HEK293 (cell line): Measurements from ENCODE around the gene WHRN.

Source experiments
- CTCF ChIA-PET: fragments of 350-600 bp; formaldehyde crosslinking; extraction: SDS; loops from one replicate; lab custom pipeline; 2021; ENCODE audit warnings: antibody characterized with exemption; lab: Yijun Ruan, JAX
- POLR2A ChIA-PET: fragments of 300-600 bp; formaldehyde crosslinking; extraction: SDS; loops from one replicate; lab custom pipeline; 2020; ENCODE audit warnings: antibody characterized with exemption, inconsistent platforms; lab: Yijun Ruan, JAX
- H3K27ac ChIP-seq: fragments of 200-500 bp; sonication (Bioruptor generic); 2 replicates; pipeline ENCODE4 v1.5.1; 2014; ENCODE audit warnings: low read depth, low read length, control low read depth, inconsistent platforms; ENCODE audit errors: extremely low read depth
- H3K36me3 ChIP-seq, 2 experiments: fragments of 200-500 bp in 1 of 2; sonication (Bioruptor generic) in 1 of 2; 1 replicate in 1 of 2; 2 replicates in 1 of 2; pipeline ENCODE4 v1.5.1; 2014 to 2017; ENCODE audit warnings: inconsistent platforms in 2 of 2, low read length in 2 of 2; ENCODE audit not compliant: control insufficient read depth in 2 of 2, insufficient read depth in 1 of 2
- H3K4me1 ChIP-seq: fragments of 200-500 bp; sonication (Bioruptor generic); 2 replicates; pipeline ENCODE4 v1.5.1; 2014; ENCODE audit warnings: mild to moderate bottlenecking, low read length, inconsistent platforms; ENCODE audit not compliant: control insufficient read depth, insufficient read depth
- H3K4me3 ChIP-seq: 2 replicates; pipeline ENCODE4 v1.5.1; 2011; ENCODE audit warnings: low read depth, mild to moderate bottlenecking, control low read depth, low read length, moderate library complexity
- H3K9me3 ChIP-seq: fragments of 200-500 bp; sonication (Bioruptor generic); 2 replicates; pipeline ENCODE4 v1.5.1; 2014; ENCODE audit warnings: low read depth, low read length, inconsistent platforms; ENCODE audit not compliant: control insufficient read depth, insufficient read depth
- GFI1B ChIP-seq: fragments of 450-650 bp; formaldehyde crosslinking; IDR thresholded peaks from 2 replicates; pipeline ENCODE4 v1.5.1; 2016; ENCODE audit warnings: missing biosample characterization, missing genetic modification characterization
- GLIS1 ChIP-seq: fragments of 450-650 bp; formaldehyde crosslinking; IDR thresholded peaks from 2 replicates; pipeline ENCODE4 v1.5.1; 2016; ENCODE audit warnings: missing biosample characterization, missing genetic modification characterization
- HOXC10 ChIP-seq: sonication (generic); formaldehyde crosslinking; IDR thresholded peaks from 2 replicates; pipeline ENCODE4 v1.8.1; 2023; ENCODE audit warnings: mild to moderate bottlenecking, missing genetic modification reagents
- HOXD13 ChIP-seq: sonication (generic); formaldehyde crosslinking; IDR thresholded peaks from 2 replicates; pipeline ENCODE4 v1.8.0; 2022; ENCODE audit warnings: missing genetic modification reagents, borderline replicate concordance
- KLF1 ChIP-seq: fragments of 450-650 bp; formaldehyde crosslinking; IDR thresholded peaks from 2 replicates; pipeline ENCODE4 v1.5.1; 2016; ENCODE audit warnings: missing biosample characterization, missing genetic modification characterization
- KLF8 ChIP-seq: fragments of 450-650 bp; formaldehyde crosslinking; IDR thresholded peaks from 2 replicates; pipeline ENCODE4 v1.5.1; 2016; ENCODE audit warnings: missing biosample characterization, missing genetic modification characterization
- MZF1 ChIP-seq: fragments of 450-650 bp; formaldehyde crosslinking; IDR thresholded peaks from 2 replicates; pipeline ENCODE4 v1.5.1; 2017; ENCODE audit warnings: missing biosample characterization, missing genetic modification characterization, borderline replicate concordance
- TCF7L2 ChIP-seq: IDR thresholded peaks from 2 replicates; pipeline ENCODE4 v1.6.1; 2011; ENCODE audit warnings: low read depth, mild to moderate bottlenecking, inconsistent platforms, low read length, moderate library complexity, borderline replicate concordance
- ZBTB1 ChIP-seq: fragments of 450-650 bp; formaldehyde crosslinking; IDR thresholded peaks from 2 replicates; pipeline ENCODE4 v1.5.1; 2016; ENCODE audit warnings: missing biosample characterization, missing genetic modification characterization
- ZBTB10 ChIP-seq: fragments of 450-650 bp; formaldehyde crosslinking; IDR thresholded peaks from 2 replicates; pipeline ENCODE4 v1.5.1; 2016; ENCODE audit warnings: missing biosample characterization, missing genetic modification characterization
- ZNF140 ChIP-seq: fragments of 450-650 bp; formaldehyde crosslinking; IDR thresholded peaks from 2 replicates; pipeline ENCODE4 v1.5.1; 2016; ENCODE audit warnings: missing biosample characterization, missing genetic modification characterization
- ZNF16 ChIP-seq: fragments of 450-650 bp; formaldehyde crosslinking; IDR thresholded peaks from 2 replicates; pipeline ENCODE4 v1.5.1; 2016; ENCODE audit warnings: low read depth, missing biosample characterization, missing genetic modification characterization
- ZNF175 ChIP-seq: fragments of 450-650 bp; formaldehyde crosslinking; IDR thresholded peaks from 2 replicates; pipeline ENCODE4 v1.5.1; 2016; ENCODE audit warnings: missing biosample characterization, missing genetic modification characterization
- ZNF221 ChIP-seq: fragments of 450-650 bp; formaldehyde crosslinking; IDR thresholded peaks from 2 replicates; pipeline ENCODE4 v1.5.1; 2017; ENCODE audit warnings: missing biosample characterization, missing genetic modification characterization, borderline replicate concordance
- ZNF23 ChIP-seq: fragments of 450-650 bp; formaldehyde crosslinking; IDR thresholded peaks from 2 replicates; pipeline ENCODE4 v1.5.1; 2016; ENCODE audit warnings: missing biosample characterization, missing genetic modification characterization, borderline replicate concordance
- ZNF449 ChIP-seq: fragments of 450-650 bp; formaldehyde crosslinking; IDR thresholded peaks from 2 replicates; pipeline ENCODE4 v1.5.1; 2017; ENCODE audit warnings: missing biosample characterization, mild to moderate bottlenecking, missing genetic modification characterization, moderate library complexity
- ZNF510 ChIP-seq: fragments of 450-650 bp; formaldehyde crosslinking; IDR thresholded peaks from 2 replicates; pipeline ENCODE4 v1.5.1; 2018; ENCODE audit warnings: mild to moderate bottlenecking, missing genetic modification characterization, missing biosample characterization; ENCODE audit not compliant: insufficient replicate concordance
- ZNF530 ChIP-seq: fragments of 450-650 bp; formaldehyde crosslinking; IDR thresholded peaks from 2 replicates; pipeline ENCODE4 v1.5.1; 2016; ENCODE audit warnings: low read depth, missing biosample characterization, missing genetic modification characterization
- ZNF654 ChIP-seq: fragments of 450-650 bp; formaldehyde crosslinking; IDR thresholded peaks from 2 replicates; pipeline ENCODE4 v1.5.1; 2016; ENCODE audit warnings: low read depth, missing biosample characterization, missing genetic modification characterization
- ZNF660 ChIP-seq: fragments of 450-650 bp; IDR thresholded peaks from 2 replicates; pipeline ENCODE4 v1.5.1; 2018; ENCODE audit warnings: missing biosample characterization, mild to moderate bottlenecking, missing genetic modification characterization
- ZNF707 ChIP-seq: fragments of 450-650 bp; formaldehyde crosslinking; IDR thresholded peaks from 2 replicates; pipeline ENCODE4 v1.5.1; 2016; ENCODE audit warnings: missing biosample characterization, missing genetic modification characterization
- ZNF791 ChIP-seq: fragments of 450-650 bp; formaldehyde crosslinking; IDR thresholded peaks from 2 replicates; pipeline ENCODE4 v1.5.1; 2016; ENCODE audit warnings: missing biosample characterization, missing genetic modification characterization
- ZSCAN30 ChIP-seq: fragments of 450-650 bp; IDR thresholded peaks from 2 replicates; pipeline ENCODE4 v1.5.1; 2018; ENCODE audit warnings: missing biosample characterization, mild to moderate bottlenecking, missing genetic modification characterization, moderate library complexity
- TF ChIP-seq, protein P1 (sequence below): fragments of 450-650 bp; formaldehyde crosslinking; IDR thresholded peaks from 2 replicates; pipeline ENCODE4 v1.5.0; 2017; ENCODE audit warnings: missing biosample characterization, missing genetic modification characterization, borderline replicate concordance
- TF ChIP-seq, protein P2 (sequence below): fragments of 450-650 bp; IDR thresholded peaks from 2 replicates; pipeline ENCODE4 v1.5.1; 2018; ENCODE audit warnings: missing biosample characterization, mild to moderate bottlenecking, missing genetic modification characterization
- TF ChIP-seq, protein P3 (sequence below): fragments of 450-650 bp; formaldehyde crosslinking; IDR thresholded peaks from 2 replicates; pipeline ENCODE4 v1.5.1; 2016; ENCODE audit warnings: missing biosample characterization, missing genetic modification characterization

Gene WHRN

GRCh38 chr9:114487607-114488300 lies 17.5 kb downstream of the WHRN start (continued):
- TF ChIP-seq, protein P1, sequence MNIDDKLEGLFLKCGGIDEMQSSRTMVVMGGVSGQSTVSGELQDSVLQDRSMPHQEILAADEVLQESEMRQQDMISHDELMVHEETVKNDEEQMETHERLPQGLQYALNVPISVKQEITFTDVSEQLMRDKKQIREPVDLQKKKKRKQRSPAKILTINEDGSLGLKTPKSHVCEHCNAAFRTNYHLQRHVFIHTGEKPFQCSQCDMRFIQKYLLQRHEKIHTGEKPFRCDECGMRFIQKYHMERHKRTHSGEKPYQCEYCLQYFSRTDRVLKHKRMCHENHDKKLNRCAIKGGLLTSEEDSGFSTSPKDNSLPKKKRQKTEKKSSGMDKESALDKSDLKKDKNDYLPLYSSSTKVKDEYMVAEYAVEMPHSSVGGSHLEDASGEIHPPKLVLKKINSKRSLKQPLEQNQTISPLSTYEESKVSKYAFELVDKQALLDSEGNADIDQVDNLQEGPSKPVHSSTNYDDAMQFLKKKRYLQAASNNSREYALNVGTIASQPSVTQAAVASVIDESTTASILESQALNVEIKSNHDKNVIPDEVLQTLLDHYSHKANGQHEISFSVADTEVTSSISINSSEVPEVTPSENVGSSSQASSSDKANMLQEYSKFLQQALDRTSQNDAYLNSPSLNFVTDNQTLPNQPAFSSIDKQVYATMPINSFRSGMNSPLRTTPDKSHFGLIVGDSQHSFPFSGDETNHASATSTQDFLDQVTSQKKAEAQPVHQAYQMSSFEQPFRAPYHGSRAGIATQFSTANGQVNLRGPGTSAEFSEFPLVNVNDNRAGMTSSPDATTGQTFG = no peak
- TF ChIP-seq ZNF510 (tag by site-specific recombination) (no peak), ZNF654 (tag by site-specific recombination) (peak; percentile 49), ZNF660 (tag by site-specific recombination) (0 out of 2 replicates have a peak, but pooled peaks have one; percentile 30), ZNF16 (tag by site-specific recombination) (no peak), TCF7L2 (no peak), HOXD13 (no peak), KLF1 (tag by site-specific recombination) (no peak), ZNF175 (no peak), ZNF791 (tag by site-specific recombination) (no peak), MZF1 (tag by site-specific recombination) (no peak), ZNF23 (tag by site-specific recombination) (no peak)
- TF ChIP-seq, protein P2, sequence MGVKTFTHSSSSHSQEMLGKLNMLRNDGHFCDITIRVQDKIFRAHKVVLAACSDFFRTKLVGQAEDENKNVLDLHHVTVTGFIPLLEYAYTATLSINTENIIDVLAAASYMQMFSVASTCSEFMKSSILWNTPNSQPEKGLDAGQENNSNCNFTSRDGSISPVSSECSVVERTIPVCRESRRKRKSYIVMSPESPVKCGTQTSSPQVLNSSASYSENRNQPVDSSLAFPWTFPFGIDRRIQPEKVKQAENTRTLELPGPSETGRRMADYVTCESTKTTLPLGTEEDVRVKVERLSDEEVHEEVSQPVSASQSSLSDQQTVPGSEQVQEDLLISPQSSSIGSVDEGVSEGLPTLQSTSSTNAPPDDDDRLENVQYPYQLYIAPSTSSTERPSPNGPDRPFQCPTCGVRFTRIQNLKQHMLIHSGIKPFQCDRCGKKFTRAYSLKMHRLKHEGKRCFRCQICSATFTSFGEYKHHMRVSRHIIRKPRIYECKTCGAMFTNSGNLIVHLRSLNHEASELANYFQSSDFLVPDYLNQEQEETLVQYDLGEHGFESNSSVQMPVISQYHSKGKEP (tag by site-specific recombination) = no peak

- POLR2A ChIA-PET = interaction anchor here (1.5 kb wide), 1 partner anchor 167 kb away, joined by 3 read pairs; no protein-coding TSS in a partner anchor
- H3K4me3 ChIP-seq = no peak overlapping the region
- no peaks in the 10 kb centered on the region for H3K9me3 ChIP-seq
- TF ChIP-seq GLIS1 (no peak), ZNF791 (tag by site-specific recombination) (no peak), GFI1B (tag by site-specific recombination) (no peak), ZSCAN30 (tag by site-specific recombination) (no peak), ZNF140 (tag by site-specific recombination) (no peak), ZBTB1 (tag by site-specific recombination) (no peak), ZNF449 (tag by site-specific recombination) (no peak), ZNF530 (tag by site-specific recombination) (no peak), ZNF221 (no peak), ZNF707 (tag by site-specific recombination) (no peak), HOXC10 (CRISPR knock-in tag) (no peak), ZBTB10 (tag by site-specific recombination) (no peak), KLF8 (tag by site-specific recombination) (no peak)
- TF ChIP-seq, protein P3, sequence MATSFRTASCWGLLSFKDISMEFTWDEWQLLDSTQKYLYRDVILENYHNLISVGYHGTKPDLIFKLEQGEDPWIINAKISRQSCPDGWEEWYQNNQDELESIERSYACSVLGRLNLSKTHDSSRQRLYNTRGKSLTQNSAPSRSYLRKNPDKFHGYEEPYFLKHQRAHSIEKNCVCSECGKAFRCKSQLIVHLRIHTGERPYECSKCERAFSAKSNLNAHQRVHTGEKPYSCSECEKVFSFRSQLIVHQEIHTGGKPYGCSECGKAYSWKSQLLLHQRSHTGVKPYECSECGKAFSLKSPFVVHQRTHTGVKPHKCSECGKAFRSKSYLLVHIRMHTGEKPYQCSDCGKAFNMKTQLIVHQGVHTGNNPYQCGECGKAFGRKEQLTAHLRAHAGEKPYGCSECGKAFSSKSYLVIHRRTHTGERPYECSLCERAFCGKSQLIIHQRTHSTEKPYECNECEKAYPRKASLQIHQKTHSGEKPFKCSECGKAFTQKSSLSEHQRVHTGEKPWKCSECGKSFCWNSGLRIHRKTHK (tag by site-specific recombination) = no peak
- TF ChIP-seq, all 188 proteins: peak for 0
- Histone ChIP-seq H3K4me1 (no peaks in the 10 kb centered on the region), H3K27ac (no peak overlapping the region), H3K36me3 (peaks cover 0 to 4% of the 10 kb centered on the region in 2 experiments; a peak in 1 of 3 replicates)
- CTCF ChIA-PET = interaction anchor here (0.6 to 6.6 kb wide), 21 partner anchors 9 to 175 kb away, joined by 3 to 128 read pairs (median 4); no protein-coding TSS in a partner anchor
These were observed 18.9 kb downstream of the WHRN start for GRCh38 chr9:114486205-114486963.
